Measurements from ENCODE around the gene SPTLC1.
"Not testable (repeated sequence)": the region's sequence is repeated elsewhere in the genome, so short reads cannot be mapped to it uniquely, and the experiment has no call there.

The SPTLC1 gene, protein sequence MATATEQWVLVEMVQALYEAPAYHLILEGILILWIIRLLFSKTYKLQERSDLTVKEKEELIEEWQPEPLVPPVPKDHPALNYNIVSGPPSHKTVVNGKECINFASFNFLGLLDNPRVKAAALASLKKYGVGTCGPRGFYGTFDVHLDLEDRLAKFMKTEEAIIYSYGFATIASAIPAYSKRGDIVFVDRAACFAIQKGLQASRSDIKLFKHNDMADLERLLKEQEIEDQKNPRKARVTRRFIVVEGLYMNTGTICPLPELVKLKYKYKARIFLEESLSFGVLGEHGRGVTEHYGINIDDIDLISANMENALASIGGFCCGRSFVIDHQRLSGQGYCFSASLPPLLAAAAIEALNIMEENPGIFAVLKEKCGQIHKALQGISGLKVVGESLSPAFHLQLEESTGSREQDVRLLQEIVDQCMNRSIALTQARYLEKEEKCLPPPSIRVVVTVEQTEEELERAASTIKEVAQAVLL

DNA sequence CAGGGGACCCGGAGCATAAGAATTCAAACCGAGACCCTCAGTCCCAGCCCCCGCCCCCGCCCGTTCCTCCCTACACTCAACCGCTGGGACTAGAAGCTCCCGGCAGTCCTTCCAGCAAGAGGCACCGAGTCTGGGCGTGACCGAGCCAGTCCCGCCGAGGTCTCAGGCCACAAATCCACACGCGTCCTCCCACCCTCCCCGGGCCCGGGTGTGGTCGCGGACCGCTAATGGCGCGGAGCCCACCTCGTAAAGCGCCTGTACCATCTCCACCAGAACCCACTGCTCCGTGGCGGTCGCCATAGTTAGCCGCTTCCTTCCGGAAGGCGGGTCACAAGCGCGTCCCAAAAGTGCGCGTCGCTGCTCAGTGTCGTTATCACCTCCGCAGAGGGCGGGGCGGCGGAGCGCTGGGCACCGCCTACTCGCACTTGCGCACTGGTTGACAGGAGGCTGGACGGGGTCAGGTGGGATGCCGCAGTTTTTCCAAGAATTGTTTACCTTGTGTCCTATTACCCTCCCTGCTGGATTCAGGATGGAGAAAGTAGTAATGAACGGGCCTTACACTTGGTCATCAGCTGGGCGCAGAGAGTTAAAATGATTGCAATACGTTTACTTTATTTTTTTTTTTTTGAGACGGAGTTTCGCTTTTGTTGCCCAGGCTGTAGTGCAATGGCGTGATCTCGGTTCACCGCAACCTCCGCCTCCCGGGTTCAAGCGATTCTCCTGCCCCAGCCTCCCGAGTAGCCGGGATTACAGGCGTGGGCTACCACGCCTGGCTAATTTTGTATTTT is at the start of gene SPTLC1:
TSS of gene SPTLC1 (minus strand) at position 343 of the 788 bp plus-strand sequence. CDS start at position 300, 43 bp downstream.
- peak; percentile 89 for FAIRE-seq

DNA sequence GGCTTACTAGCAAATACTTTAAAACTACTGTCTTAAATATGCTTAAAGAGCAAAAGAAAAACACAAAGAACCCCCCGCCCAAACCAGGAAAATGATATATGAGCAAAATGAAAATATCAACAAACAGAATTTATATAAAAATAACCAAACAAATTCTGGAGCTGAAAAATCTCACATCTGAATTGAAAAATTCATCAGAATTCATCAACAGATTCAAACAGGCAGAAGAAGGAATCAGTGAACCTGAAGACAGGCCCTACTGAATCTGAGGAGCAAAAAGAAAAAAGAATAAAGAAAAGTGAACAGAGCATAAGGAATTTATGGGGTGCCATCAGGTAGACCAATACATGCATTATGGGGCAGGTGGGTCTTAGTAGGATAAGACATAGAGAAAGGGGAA is 49.8 kb upstream of the SPTLC1 start:
- FAIRE-seq, result no peak

DNA sequence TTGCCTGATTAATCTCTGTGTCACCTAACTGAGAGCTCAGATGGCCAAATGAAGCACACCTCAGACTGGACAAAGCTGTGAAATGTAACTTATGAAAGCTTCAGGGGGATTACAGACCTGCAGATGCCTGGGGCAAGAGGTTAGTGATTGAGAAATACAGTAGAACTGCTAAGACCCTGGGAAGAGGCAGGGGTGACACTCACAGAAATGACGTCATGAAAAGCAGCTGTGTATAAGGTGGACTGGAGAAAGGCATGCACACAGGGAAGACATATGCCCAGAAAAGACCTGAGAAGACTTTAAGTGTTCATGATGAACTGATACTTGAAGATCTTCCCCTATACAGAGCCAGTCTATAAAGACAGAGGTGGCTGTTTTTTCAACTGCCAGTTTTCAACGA is 49.3 kb upstream of the SPTLC1 start:
- FAIRE-seq, result no peak

DNA sequence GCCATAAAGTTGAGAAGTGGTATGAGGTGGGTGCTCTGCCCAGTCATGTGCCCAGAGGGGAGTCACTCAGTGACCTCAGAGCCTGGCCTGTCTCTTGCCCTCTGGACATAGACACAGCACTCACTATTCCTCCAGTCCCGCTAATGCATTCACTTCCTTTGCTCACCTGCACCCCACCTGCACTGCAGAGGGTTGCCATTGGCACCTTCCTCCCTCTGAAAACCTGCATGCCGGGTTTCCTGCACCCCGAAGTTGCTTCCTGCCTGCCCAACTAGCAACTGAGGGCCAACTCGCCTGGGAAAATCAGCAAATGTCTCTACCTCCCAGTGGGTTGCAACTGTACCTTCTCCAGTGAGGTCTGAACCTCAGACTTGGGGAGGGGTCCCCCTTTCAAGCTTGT is 48.1 kb upstream of the SPTLC1 start:
- FAIRE-seq, result no peak

DNA sequence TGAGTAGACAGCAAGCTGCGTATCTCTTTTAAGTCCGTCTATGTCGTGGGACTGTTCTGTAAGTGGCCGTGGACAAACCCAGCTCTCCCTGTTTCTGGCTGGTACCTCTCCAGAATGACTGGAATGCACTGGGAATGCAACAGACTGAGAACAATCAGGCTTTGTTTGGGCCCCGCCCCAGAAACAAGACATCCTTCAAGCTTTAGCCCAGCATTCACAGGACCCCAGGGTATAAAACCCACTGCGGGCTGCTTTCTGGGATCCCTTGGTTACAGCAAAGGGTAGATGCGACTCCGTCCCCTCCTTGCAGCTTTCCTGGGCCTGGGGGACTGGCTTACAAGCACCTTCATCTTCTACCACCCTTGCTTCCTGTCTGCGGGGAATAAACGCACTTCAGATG is 45.6 kb upstream of the SPTLC1 start:
- FAIRE-seq, result no peak

- FAIRE-seq, result no peak
These were observed 43.8 kb upstream of the SPTLC1 start for GRCh38 chr9:92159058-92159457.

GRCh38 chr9:92158097-92158601 is 42.9 kb upstream of the SPTLC1 start:
- no peak for FAIRE-seq

DNA sequence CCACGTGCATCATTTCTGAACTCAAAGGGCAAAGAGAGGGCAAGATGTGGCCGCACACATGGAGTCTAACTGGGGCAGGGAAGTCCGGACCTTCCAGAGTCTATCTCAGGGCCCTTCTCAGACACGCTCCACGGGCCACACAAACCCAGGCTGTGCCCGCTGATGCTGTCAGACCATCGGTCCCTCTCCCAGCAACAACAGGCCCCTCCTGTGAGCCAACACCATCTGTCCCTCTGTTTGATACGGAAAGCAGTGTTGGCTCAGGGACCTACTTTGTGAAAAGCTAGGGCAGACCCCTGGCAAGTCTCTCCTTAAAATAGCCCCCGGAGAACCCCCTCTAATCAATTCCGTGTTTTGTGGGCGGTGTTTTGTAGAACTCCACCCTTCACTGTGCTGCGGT is 40.5 kb upstream of the SPTLC1 start:
- not testable (repeated sequence) for FAIRE-seq

DNA sequence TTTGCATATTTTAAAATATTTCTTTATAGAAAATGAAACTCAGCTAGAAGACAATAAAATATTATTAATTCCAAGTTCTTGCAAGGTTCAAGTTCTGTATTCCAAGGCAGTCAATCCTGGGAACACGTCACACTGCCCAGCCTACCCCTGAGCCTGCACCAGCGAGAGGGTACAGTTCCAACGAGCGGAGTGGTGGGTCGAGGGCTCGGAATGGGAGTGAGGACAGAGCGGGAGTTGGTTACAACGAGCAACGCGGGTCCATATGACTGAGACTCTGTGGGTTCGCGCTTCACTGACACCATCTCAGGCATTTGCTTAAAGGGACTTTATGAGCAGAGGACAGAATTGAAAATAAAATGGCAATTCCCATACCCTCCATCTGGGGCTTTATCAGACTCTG is 40.0 kb upstream of the SPTLC1 start:
- FAIRE-seq, result no peak

DNA sequence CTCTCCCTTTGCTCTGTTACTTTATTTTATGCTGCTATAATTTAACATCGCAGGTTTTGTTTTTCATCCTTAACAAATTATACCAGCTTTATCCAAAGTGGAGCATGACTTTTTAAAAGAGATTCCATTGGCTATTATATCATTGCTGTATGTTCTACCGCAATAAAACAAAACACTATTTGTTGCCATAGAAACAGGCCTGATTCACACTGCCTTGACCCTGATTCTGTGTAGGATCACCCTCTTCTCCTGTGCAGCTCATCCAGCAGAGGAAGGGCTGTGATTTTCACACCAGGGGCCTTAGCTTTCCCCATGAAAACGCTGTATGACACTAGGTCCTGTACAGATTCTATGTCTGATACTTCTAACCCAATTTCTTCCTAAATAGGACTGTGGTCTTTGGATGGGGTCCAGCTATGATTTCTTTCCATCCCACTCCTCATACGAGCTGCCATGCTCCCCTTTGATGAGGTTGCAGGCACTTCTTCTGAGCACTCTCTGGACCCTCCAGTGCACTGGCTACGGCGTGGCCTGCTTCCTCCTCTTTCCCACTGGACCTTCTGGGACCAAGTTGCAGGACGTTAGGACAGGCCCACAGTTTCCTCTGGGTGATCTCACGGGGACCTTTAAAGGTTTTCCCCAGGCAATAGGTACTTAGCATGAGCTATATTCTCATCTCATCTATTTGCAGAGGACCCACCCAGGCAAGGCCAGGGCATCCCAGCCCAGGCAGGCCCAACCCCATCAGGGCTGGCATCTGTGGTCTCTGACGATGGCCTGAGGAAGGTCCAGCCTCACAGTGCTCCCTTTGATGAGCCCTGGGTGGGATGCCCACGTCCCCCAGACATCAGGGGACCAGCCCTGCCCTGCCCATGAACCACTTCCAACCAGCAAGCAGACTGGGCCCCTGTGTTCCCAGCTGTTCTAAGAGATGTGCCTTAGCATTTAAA is 38.5 kb upstream of the SPTLC1 start:
- FAIRE-seq, result not testable (repeated sequence)

- FAIRE-seq, result no peak
These were observed 36.6 kb upstream of the SPTLC1 start for GRCh38 chr9:92151691-92152393.

- peak; percentile 33 for FAIRE-seq
These were observed 35.6 kb upstream of the SPTLC1 start for GRCh38 chr9:92150501-92151470.

GRCh38 chr9:92147852-92148180 is 32.6 kb upstream of the SPTLC1 start:
- FAIRE-seq, result no peak

DNA sequence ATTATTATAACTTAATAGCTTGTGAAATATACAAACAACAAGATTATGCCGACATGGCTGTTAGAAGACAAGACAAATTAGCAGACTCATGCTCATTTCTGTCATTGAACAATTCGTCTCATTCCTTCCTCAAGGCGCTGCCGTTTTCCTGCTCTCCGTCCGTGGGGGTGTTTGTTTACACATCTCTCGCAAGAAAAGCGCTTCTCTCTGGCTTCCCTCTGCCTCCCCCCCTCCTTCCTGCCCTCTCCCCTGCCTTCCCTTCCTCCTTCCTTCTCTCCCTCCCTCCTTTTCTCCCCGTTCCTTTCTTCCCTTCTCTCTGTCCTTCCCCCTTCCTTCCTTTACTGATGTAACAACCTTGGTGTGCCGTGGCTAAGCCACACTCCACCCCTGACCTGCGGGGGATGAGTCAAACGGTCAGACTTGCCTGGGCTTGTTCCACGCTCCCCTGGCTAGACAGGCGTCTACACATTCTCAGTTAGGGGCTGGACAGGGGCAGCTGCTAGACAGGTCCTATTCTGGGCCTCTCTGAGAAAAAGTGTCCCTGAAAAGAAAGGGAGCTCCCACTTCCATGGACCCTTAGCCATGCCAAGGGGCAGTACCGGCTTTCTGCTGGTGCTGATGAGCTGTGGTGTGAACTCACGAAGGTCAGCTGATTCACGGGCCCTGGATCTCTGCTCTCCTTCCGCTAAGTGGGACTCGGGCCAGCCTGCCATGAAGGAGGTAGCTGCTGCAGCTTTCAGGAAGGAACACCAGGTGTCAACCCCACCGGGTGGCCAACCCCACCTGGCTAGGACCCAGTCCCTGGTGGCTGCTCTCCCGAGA is 32.0 kb upstream of the SPTLC1 start:
- FAIRE-seq, result no peak

GRCh38 chr9:92146610-92147009 is 31.4 kb upstream of the SPTLC1 start:
- FAIRE-seq, result no peak

- FAIRE-seq, result not testable (repeated sequence)
These were observed 30.6 kb upstream of the SPTLC1 start for GRCh38 chr9:92145784-92146183.

GRCh38 chr9:92142329-92142728 is 27.1 kb upstream of the SPTLC1 start:
- FAIRE-seq, result no peak

- no peak for FAIRE-seq
These were observed 26.2 kb upstream of the SPTLC1 start for GRCh38 chr9:92141144-92142129.

DNA sequence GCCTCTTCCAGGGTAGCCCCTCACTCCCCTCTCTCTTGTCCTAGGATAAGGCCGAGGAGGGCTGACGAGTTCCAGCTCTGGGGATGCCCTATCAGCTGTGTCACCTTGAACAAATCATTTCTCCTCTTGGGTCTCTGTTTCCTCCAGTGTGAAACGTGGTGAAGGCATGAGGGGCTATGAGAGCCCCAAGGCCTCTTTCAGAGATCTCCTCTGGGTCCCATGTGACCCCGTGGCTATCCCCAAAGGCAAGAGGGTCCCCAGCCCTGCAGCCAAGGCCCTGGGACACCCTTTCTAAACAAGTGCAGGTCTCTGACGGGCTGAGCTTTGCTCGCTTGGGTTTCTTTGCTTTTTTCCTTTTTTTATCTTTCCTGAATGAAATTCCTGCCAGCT is 25.5 kb upstream of the SPTLC1 start:
- no peak for FAIRE-seq
